ENCODE data around the gene SLC39A11.

Gene SLC39A11

DNA sequence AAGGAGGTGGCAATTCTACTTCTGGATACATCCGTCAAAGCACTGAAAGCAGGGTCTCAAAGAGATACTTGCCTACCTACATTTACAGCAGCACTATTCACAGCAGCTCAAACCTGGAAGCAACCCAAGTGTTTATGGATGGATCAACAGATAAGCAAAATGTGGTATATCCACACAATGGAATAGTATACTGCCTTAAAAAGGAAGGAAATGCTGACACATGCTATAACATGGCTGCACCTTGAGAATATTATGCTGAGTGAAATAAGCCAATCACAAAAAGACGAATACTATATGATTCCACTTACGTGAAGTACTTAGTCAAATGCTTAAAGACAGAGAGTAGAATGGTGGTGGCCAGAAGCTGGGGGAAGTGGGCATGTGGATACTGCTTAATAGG is 336.2 kb downstream of the SLC39A11 start:
- DNase-seq (ENCODE audit: low read depth in 2 of 2), result no peak

DNA sequence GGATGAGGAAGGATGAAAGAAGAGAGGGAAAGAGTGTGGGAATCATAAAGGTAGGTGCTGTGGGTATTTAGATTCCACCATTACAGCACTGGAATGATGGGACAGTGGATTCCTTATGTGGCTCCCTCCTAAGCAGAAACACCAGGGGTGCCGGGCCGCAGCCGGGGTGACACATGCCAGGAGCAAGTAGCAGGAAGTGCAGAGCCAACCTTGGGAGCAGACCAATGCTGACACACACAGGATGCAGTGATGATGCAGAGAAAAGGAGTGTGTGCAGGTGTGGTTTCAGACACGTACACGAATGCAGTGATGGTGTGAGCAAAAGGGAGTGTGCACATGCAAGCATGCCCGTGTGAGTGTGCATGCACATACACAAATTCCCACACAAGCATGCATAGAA is 338.0 kb downstream of the SLC39A11 start:
- no peak for DNase-seq (ENCODE audit: low read depth in 2 of 2)

DNA sequence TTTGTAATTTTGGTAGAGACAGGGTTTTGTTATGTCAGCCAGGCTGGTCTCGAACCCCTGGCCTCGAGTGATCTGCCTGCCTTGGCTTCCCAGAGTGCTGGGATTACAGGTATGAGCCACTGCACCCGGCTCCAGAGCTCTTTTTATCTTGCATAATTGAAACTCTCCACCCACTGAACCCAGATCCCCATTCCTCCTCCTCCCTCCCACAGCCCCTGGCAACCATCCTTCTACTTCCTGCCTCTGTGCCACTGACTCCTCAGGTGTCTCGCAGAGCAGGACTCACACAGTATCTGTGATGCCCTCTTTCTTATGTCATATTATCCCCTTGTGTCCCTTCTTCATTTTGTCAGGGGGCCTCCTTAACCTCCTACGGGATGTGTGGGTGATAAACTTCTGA is 340.7 kb downstream of the SLC39A11 start:
- DNase-seq (ENCODE audit: low read depth in 2 of 2), result no peak

DNA sequence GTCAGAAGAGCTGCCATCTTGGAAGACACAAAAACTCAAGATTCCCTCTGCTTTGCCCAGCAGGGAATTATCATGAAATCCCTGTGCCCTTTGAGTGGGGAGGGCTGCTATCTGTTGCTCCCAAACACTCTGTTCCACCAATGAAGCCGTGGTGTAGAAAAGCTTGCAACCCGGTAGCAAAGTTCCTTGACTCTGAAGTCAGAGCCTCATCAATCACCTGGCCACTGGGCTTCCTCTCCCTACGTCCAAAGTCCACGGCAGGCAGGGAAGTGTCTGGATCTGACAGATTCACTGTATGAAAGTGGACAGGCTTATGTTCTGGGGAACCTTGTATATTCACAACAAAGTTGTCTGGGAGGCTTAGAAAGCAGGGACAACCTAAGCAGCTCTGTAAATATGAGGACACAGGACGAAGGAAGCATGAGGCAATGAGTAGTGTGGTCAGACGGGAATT is 343.3 kb downstream of the SLC39A11 start:
- DNase-seq (ENCODE audit: low read depth in 2 of 2), result no peak

DNA sequence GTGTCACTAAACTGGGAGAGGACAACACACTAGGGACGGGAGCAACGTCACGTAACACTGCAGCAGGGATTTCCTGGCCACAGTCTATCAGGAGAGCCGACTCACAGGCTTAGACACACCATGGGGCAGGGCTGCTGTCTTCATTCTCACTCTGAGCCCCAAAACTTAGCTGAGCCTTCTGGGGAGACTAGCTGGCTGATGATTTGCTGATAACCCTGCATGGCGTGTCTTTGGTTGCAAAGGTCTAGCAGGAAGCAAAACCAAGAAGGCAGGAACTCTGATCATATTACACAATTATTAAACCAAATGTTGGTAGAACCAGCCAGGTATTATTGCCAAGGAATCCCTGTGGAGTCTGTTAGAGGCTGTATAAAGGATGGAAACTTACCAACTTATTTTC is 345.0 kb downstream of the SLC39A11 start:
- DNase-seq (ENCODE audit: low read depth in 2 of 2), result no peak

DNA sequence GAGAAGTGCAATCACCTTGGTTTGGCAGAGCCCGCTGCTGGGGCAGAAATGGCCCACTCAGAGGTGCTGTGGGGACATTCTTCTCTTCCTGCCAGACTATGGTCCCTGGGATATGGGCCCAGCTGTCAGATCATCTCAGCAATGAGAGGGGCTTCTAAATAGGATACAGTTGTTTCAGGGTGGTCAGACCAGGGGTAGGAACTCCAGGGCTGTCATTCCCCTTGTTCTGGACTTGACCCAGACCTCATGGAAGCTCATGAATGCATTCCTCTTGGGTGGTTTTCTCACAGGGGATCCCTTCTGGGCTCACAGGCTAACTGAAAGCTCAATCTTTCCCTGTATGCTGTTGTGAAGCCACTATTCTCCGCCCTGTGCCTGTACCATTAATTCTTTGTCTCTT is 347.2 kb downstream of the SLC39A11 start:
- DNase-seq (ENCODE audit: low read depth in 2 of 2), result no peak

DNA sequence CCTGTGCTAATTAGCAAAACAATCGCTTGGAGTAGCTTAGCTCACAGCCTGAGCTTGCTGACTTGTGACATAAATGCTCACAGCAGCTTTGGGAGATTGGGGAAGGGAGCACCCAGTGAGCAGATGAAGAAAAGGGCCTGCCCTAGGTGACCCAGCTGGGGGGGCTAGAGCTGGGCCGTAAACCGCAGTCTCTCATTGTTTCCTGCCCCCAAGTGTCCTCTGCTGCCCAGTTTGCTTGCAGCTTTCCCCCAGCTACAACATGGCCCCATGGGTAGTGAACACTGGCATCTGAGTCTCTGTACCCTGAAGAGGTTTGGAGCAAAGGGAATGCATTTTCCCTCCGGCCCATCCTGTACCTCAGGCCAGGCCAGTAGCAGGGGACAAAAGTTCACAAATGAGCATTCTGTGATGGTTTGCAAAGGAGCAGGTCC is 349.4 kb downstream of the SLC39A11 start:
- DNase-seq (ENCODE audit: low read depth in 2 of 2), result no peak

DNA sequence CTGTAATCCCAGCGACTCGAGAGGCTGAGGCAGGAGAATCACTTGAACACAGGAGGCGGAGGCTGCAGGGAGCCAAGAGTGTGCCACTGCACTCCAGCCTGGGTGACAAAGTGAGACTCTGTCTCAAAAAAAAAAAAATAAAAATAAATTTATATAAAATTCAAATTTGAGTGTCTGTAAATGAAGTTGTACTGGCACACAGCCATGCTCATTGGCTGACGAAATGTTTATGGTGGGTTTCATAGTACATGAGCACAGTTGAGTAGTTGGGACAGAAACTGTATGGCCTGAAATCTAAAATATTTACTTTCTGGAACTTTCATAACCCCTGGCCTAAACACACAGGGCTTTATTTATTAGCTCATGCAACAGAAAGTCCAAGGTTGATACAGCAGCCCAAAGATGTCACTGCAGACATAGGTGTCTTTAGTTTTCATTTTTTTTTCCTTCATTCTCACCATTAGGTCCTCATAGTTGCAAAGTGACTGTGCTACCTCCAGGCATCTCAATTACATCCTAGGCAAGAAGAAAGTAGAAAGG is 355.3 kb downstream of the SLC39A11 start:
- DNase-seq (ENCODE audit: low read depth in 2 of 2), result no peak

DNA sequence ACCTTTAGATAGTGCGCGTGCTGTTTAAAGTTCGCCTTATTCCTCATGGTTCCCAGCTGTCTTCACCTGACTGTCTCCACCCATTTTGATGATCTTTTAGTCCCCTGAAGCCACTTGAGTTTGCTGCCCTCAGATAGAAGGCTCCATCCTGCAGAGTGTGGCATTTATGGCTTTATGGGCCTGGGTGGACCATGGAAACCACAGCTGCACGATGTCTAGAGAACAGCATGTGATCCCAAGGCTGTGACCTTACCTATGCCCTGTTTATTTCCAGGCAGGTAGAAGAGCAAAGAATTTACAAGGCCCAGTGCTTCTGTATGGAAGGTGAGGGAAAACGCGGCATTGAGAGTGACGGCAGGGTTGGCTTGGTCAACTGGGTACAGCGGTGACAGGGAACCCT is 356.9 kb downstream of the SLC39A11 start:
- no peak for DNase-seq (ENCODE audit: low read depth in 2 of 2)

DNA sequence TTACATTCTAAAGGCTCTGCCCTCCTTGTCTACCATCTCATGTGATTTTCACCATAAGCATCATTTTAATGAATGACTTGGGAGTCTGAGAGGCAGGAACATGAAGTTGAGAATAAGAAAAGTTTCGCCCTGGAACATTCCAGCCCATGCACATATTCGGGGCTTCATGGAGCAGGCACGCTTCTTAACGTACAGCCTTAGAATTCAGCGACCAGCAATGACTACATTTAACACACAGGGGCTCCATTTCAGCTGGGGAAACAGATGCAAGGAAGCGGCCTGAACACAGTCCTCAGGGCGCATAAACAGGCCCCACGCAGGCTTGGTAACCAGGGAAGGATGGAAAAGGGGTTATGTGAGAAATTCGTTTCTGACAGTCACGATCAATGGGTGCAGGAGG is 357.4 kb downstream of the SLC39A11 start:
- no peak for DNase-seq (ENCODE audit: low read depth in 2 of 2)

DNA sequence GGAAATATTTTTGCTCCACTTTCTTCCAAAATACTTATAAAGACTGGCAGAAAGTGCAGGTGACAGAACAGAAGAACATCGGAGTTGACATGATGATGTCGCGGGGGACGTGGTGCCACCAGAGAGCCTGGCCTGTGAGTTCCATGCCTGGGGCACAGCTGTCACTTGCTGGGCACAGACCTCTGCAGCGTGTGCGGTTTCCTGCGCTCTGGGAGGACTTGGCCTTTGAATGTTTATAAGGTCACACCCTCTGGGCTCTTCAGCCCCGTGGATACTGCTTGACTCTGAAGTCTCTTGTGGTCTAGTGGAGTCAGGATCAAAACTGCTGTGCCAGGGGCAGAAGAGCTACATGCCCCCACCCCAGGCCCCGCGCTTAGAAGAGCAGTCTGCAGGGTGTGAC is 357.9 kb downstream of the SLC39A11 start:
- DNase-seq (ENCODE audit: low read depth in 2 of 2), result no peak

DNA sequence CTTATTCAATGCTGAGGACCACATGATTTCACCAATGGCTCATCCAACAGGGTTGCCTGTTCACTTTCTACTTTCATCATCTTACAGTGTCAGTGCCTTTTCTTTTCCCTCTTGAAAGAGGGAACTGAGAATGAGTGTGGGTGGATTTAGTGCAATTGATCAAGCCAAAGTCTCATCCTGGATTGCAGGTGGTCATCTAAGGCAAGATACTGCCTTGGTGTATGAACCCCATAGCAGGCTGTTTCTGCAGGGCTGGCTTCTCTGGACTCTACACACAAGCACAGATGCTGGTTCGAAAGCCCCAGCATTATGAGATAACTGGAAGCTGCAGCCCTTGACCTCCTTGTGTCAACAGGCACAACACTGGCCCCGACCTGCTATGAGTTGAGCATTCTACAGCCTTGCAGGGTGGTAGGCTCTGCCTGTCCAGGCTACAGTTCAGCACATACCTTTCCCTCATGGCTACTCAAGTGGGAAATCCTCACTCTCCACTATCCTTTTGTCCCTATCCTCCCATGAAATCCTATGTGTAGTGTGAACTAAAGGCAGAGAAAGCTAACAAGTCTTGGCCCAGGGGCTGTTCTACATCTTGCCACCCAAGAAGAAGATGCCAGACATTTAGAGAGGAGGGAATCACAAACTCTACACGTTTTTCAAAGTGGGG is 358.7 kb downstream of the SLC39A11 start:
- DNase-seq (ENCODE audit: low read depth in 2 of 2), result no peak

DNA sequence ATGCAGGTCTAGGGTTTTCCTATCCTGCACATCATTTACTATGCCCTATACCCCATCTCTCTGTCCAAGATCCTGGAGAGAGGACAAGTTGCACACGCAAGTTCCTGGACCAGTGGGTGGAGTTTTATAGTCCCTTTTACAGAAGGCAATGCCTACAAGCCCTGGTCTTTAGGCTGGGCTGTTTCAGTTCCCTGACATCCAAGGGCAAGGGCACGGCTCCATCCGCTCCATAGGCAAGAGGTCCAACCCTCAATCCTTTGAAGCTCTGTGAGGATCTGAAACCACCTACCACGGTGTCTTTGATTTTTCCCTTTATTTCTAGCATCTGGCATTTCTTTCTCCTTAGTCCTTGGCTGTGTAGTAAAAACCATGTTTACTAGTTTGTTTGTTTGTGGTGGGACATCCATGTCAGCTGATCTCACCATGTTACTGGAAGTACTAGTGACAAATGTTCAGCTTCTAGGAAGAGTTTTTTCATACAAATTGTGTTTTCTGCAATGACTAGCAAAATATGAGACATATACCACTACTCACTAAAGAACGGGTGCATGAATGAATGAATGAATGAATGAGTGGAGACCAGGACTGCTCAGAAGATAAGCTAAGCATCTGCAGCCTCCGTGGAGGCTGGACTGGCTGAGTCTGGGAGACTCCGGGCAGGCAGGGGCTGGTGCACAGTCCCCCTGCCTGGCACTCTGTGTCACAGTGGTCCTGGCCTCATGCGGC is 359.4 kb downstream of the SLC39A11 start:
- no peak for DNase-seq (ENCODE audit: low read depth in 2 of 2)

DNA sequence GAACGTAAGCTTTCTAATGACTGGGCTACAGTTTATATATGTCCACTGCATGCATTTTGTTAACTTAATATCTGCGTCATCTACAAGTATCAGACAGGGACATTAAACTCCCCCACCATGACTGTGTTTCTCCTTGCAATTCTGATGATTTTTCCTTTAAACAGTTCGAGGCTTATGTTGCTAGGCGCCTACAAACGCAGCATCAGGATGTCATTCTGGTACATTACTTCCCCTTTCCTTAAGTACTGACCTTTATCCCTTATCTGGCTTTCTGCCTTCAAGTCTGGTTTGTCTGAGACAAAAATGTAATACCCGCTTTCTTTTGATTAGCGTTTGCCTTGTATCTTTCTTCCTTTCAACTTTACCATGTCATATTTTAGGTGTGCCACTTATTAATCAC is 362.4 kb downstream of the SLC39A11 start:
- no peak for DNase-seq (ENCODE audit: low read depth in 2 of 2)

DNA sequence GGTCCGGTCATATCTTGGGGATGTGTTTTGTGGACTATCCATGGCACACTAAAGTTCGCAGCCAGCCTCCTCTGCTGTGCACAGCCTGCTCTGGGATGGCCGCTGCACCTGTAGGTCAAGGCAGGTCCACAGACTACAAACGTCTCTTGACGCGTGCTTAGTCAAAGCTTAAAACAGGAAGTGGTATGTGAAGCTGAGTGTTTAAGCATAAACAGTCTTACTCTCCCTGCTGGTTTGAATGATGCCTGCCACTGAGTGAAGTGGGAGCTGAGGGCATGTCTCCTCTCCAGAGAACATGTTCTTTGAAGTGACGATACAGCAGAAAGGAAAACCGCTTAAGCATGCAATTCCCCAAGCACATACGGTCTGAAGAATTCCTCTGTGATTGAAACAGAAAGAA is 365.6 kb downstream of the SLC39A11 start:
- DNase-seq (ENCODE audit: low read depth in 2 of 2), result no peak

DNA sequence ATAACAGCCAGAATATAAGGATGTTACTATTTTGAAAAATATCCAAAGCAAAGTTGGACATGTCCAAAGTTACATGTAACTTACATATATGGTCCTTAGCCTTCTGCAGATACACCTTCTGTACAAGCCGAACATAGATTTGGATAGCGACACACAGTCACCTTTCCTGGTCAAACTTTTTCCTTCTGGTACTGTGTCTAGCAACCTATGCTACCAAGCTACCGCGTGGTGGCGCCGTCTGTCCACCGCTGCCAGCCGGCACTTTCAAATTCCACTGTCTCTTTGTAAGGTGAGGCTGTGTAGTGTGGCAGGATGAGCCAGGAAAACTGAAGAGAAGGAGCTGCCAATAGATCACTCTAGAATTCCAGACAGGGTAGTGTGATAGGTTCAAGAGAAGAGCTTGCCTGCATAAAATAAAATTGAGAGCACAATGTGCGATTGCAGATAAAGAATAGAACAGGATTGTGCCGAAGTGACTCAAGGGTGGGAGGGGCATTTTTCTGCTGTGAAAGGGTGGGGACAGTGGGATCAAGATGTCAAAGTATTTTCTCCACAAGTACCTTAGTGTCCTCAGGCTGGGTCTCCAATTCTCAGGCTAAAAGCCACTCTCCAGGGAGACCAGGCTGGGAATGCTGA is 366.9 kb downstream of the SLC39A11 start:
- no peak for DNase-seq (ENCODE audit: low read depth in 2 of 2)

DNA sequence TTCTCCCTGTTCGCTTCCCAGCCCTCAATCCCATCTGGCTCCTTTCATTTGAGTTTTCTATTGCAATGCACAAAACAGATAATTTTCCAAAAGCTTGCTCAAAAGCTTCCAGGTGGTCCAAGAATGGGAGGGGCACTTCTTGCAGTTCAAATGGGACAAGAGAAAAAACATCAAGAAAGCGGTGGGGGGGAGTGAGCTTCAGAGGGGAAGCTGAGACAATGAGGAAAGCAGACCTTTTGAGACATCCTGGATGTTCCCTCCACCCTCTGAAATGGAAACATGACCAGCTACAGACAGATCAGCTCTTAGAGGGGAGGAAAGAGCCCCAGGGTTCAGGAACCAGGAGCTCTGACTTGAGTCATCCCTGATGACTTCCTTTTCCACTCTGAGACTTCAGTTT is 368.2 kb downstream of the SLC39A11 start:
- no peak for DNase-seq (ENCODE audit: low read depth in 2 of 2)

DNA sequence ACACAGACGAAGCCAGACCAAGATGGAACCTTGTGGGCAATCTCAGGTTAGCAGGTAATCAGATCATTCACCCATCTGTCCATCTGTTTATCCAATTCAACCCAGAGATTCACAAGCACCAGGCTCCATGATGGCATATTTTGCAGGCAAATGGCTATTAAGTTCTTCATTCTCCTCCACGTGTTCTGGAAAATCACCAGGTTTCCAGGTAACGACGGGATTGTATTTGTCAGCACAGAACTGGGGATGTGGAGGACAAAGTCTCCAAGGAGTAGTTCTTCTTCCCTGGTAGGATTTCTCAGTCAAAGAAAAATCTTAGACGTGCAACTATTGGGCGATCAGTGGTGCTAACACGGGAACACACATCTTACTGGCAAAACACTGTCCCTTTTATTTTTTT is 368.8 kb downstream of the SLC39A11 start:
- no peak for DNase-seq (ENCODE audit: low read depth in 2 of 2)

DNA sequence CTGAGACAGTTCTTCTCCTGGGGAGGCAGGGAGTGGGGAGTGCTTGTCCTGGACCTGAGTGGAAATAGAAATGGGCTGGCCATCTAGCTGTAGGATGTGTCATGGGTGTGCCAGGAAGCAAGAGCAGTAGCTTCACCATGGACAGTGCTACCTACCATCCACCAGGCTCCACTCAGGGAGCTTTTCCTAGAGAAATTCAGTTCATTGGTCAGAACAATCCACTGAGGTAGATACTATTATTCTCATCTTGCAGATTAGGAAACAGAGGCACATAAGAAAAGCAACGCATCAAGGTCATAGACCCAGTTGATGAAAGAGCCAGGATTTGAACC is 372.0 kb downstream of the SLC39A11 start:
- DNase-seq (ENCODE audit: low read depth in 2 of 2), result no peak

DNA sequence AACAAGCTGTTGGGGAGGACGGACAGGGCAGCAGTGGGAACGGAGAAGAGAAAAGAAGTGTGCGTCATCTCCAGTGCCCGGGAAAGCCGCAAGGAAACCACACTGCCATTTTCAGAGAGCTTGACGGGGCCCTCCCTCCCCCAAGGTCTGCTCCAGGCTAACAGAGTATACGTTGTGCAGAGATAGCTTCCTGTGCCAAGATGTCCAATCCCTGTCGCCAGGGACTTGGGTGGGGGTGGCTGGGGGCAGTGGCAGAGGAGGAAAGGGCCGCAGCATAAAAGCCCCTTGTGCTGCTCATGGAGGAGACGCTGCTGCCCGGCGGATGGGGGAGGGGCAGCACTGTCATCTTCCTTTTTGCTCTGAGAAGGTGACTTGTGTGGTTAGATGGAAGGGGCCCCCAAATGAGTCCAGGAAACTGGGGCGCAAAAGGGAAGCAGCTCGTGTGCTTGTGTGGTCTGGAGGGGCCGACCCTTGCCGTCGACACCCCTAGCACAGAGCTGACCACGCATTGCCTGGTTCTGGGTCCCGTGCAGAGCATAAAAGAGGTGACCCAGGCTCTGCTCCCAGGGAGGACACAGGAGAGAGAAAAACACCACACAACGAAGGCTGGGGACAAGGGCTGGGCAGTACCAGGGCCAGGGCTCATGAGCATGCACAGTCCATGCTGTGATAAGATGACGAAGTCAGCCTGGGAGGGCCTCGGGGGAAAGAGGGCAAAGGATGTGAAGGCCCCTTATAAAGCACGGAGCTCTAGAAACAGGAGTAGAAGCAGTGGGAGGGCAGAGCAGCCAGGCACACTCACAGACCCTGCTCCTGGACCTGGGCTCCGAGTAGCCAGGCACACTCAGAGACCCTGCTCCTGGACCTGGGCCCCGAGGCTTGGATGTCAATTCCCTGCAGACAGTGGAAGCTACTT is 372.7 kb downstream of the SLC39A11 start:
- no peak for DNase-seq (ENCODE audit: low read depth in 2 of 2)

DNA sequence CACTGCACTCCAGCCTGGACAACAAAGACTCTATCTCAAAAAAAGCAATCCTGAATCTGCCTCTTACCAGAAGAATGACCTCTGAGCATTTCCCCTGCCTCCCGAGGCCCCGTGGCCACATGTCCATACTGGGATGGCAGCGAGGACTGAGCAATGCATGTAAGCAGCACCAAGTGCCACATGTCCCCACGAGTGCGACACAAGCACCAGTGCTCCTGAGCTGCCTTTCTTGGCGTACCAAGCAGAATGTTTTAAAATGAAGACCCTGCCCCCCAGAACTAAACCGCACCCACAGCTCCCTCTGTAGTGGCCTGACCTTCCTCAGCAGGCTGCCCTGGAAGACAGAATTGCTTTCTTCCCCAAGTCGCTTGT is 373.3 kb downstream of the SLC39A11 start:
- DNase-seq (ENCODE audit: low read depth in 2 of 2), result no peak

DNA sequence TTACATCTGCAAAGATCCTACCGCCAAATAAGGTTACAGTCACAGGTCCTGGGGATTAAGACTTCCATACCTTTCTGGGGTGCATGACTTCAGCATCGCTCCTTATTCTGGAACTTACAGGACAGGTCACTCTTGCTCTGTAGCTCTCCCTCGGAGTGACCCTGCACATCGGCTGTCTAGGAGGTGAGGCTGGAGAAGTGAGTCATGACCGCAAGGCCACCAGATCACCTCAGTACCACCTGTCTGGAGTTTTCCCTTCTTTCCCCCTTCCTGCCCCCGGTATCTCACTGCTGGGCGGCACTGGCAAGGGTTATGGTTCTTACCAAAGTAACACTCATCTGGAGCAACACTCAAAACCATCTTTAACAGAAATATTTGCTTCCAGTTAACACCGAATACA is 374.8 kb downstream of the SLC39A11 start:
- no peak for DNase-seq (ENCODE audit: low read depth in 2 of 2)
